OCI-LY7 (cell line): ENCODE results near the gene B3GNT9. TPM values are rescaled to one million over a fixed set of nuclear protein-coding genes. Genes with fewer than 3 reads are reported as not detected.

ENCODE experiments used
- BruUV-seq: library from RNA; stranded (reverse); fragments of 400-500 nt; replicated peaks from 2 replicates; lab custom pipeline; 2021; lab: Mats Ljungman, UMichigan
- CTCF ChIA-PET: fragments of 300-600 bp; sonication (Branson Sonifier 250); formaldehyde crosslinking; loops from one replicate; lab custom pipeline; 2022; ENCODE audit warnings: antibody characterized with exemption; ENCODE audit not compliant: unreplicated experiment; lab: Charles Lee
- POLR2A ChIA-PET: fragments of 300-600 bp; sonication (Branson Sonifier 250); formaldehyde crosslinking; loops from one replicate; lab custom pipeline; 2022; ENCODE audit warnings: antibody characterized with exemption; lab: Charles Lee
- DNase-seq: peaks from one replicate; pipeline ENCODE4 v3.0.0-alpha.2; 2015; ENCODE audit warnings: low spot score
- H2AFZ ChIP-seq: fragments of 200-600 bp; sonication (generic), shearing (Covaris generic); 2 replicates; pipeline ENCODE4 v1.6.1; 2014; ENCODE audit warnings: mild to moderate bottlenecking, antibody characterized with exemption, low read length, moderate library complexity
- H3K27ac ChIP-seq: fragments of 200-600 bp; sonication (generic); 2 replicates; pipeline ENCODE4 v1.5.1; 2014; ENCODE audit warnings: mixed run types, low read depth, mild to moderate bottlenecking, moderate library complexity, low read length, inconsistent platforms; ENCODE audit not compliant: poor library complexity, severe bottlenecking
- H3K36me3 ChIP-seq: fragments of 200-600 bp; sonication (generic); 2 replicates; pipeline ENCODE4 v1.6.1; 2014; ENCODE audit warnings: mild to moderate bottlenecking, antibody characterized with exemption, low read length, moderate library complexity, mixed read lengths; ENCODE audit not compliant: insufficient read depth
- H3K4me1 ChIP-seq: fragments of 200-600 bp; sonication (generic); 2 replicates; pipeline ENCODE4 v1.5.1; 2014; ENCODE audit warnings: mild to moderate bottlenecking, low read length; ENCODE audit not compliant: insufficient read depth, poor library complexity, severe bottlenecking
- H3K4me2 ChIP-seq: fragments of 200-600 bp; sonication (generic); 2 replicates; pipeline ENCODE4 v1.6.1; 2014; ENCODE audit warnings: mild to moderate bottlenecking, low read length
- H3K4me3 ChIP-seq: fragments of 200-600 bp; sonication (generic); 2 replicates; pipeline ENCODE4 v1.5.1; 2014; ENCODE audit warnings: mild to moderate bottlenecking, low read depth, low read length; ENCODE audit not compliant: poor library complexity, severe bottlenecking
- H3K79me2 ChIP-seq: fragments of 200-600 bp; sonication (generic); 2 replicates; pipeline ENCODE4 v1.6.1; 2016; ENCODE audit warnings: low read depth, mild to moderate bottlenecking, low read length, moderate library complexity, mixed read lengths; ENCODE audit not compliant: insufficient read depth
- H3K9me2 ChIP-seq: fragments of 200-600 bp; sonication (generic); 2 replicates; pipeline ENCODE4 v1.6.1; 2016; ENCODE audit warnings: mild to moderate bottlenecking, low read length, mixed read lengths; ENCODE audit not compliant: insufficient read depth
- H3K9me3 ChIP-seq: fragments of 200-600 bp; sonication (generic); 2 replicates; pipeline ENCODE4 v1.6.1; 2014; ENCODE audit warnings: mild to moderate bottlenecking, mixed run types, low read length, mixed read lengths
- H4K20me1 ChIP-seq: fragments of 200-600 bp; sonication (generic); 2 replicates; pipeline ENCODE4 v1.6.1; 2014; ENCODE audit warnings: mild to moderate bottlenecking, antibody characterized with exemption, low read length, moderate library complexity, mixed read lengths; ENCODE audit not compliant: insufficient read depth
- EZH2phosphoT487 ChIP-seq: fragments of 200-600 bp; sonication (generic); IDR thresholded peaks from 2 replicates; pipeline ENCODE4 v1.6.1; 2018; ENCODE audit warnings: low read depth, borderline replicate concordance, mild to moderate bottlenecking, mixed run types, antibody characterized with exemption, low read length, moderate library complexity, mixed read lengths
- intact Hi-C: fragments of 100-400 bp; cut with micrococcal nuclease; formaldehyde crosslinking; loops from one replicate; pipeline ENCODE4 v1.10.0; 2022; ENCODE audit not compliant: unreplicated experiment
- total RNA-seq, 2 experiments: library from RNA; depleted of rRNA in 1 of 2; stranded (reverse); fragments of >200 nt in 1 of 2; shearing (Covaris generic) in 1 of 2; gene quantifications; 2 replicates each; pipeline ENCODE4 v1.2.3, GENCODE V29; 2014 to 2022
- TF ChIP-seq, protein P1 (sequence below): fragments of 200-600 bp; sonication (generic); conservative IDR thresholded peaks from 2 replicates; pipeline ENCODE4 v1.5.1; 2014; ENCODE audit warnings: mild to moderate bottlenecking, antibody characterized with exemption, low read length, moderate library complexity, mixed read lengths

Gene B3GNT9
- total RNA-seq, 2 experiments from 2014 or later = 1.1 to 2.7 TPM

DNA sequence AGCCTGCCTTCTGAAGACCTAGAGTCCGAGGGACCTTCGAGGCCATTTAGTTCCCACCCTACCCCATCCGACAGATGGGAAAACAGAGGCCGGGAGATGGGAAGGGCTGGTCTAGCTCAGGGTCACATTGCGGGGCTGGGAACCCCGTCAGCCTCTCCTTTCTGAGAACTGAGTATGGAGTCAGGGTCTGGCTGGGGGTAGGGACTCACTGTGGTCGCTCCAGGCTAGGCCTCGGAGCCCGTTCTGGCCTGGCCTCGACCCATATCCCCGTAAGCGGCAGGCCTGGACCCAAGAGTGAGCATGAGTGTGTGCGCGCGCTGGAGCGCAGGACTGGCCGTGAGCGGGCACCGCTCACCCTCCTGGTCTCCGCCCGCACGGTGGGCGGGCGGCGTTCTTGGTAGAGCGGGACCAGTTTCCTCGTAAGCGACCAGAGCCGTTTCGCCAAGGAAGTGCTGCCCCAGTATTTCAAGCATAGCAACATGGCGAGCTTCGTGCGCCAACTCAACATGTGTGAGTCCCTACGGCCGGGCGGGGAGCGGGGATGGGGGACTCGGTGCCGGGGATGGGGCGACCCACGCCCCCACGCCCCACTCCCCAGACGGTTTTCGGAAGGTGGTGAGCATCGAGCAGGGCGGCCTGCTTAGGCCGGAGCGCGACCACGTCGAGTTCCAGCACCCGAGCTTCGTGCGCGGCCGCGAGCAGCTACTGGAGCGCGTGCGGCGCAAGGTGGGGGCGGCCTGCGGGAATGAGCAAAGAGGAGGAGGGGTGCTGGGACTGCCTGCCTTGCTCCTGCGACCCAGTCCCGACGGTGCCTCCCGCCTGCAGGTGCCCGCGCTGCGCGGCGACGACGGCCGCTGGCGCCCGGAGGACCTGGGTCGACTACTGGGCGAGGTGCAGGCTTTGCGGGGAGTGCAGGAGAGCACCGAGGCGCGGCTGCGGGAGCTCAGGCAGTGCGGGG, 14.6 kb upstream of the B3GNT9 start:
- no TSS peak for BruUV-seq
- DNase-seq = no peak
- no peak overlapping the region for H3K4me3 ChIP-seq
- TF ChIP-seq EZH2phosphoT487 = no peak
- TF ChIP-seq, protein P1, sequence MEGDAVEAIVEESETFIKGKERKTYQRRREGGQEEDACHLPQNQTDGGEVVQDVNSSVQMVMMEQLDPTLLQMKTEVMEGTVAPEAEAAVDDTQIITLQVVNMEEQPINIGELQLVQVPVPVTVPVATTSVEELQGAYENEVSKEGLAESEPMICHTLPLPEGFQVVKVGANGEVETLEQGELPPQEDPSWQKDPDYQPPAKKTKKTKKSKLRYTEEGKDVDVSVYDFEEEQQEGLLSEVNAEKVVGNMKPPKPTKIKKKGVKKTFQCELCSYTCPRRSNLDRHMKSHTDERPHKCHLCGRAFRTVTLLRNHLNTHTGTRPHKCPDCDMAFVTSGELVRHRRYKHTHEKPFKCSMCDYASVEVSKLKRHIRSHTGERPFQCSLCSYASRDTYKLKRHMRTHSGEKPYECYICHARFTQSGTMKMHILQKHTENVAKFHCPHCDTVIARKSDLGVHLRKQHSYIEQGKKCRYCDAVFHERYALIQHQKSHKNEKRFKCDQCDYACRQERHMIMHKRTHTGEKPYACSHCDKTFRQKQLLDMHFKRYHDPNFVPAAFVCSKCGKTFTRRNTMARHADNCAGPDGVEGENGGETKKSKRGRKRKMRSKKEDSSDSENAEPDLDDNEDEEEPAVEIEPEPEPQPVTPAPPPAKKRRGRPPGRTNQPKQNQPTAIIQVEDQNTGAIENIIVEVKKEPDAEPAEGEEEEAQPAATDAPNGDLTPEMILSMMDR = no peak
- H3K27ac ChIP-seq = no peak overlapping the region
- ChIA-PET POLR2A (no interaction called here), CTCF (interaction anchor here (0.6 to 0.7 kb wide), 2 partner anchors 27 to 79 kb away, joined by 3 read pairs; no protein-coding TSS in a partner anchor)
- H2AFZ ChIP-seq = no peak overlapping the region
- no peaks in the 10 kb centered on the region for H3K36me3 ChIP-seq
- no peaks in the 10 kb centered on the region for H4K20me1 ChIP-seq
- no peaks in the 10 kb centered on the region for H3K9me3 ChIP-seq
- no peaks in the 10 kb centered on the region for H3K79me2 ChIP-seq
- H3K9me2 ChIP-seq = no peaks in the 10 kb centered on the region
- intact Hi-C loops = no loop called here
- H3K4me2 ChIP-seq = no peak overlapping the region
- H3K4me1 ChIP-seq = peaks cover 8% of the 10 kb centered on the region

DNA sequence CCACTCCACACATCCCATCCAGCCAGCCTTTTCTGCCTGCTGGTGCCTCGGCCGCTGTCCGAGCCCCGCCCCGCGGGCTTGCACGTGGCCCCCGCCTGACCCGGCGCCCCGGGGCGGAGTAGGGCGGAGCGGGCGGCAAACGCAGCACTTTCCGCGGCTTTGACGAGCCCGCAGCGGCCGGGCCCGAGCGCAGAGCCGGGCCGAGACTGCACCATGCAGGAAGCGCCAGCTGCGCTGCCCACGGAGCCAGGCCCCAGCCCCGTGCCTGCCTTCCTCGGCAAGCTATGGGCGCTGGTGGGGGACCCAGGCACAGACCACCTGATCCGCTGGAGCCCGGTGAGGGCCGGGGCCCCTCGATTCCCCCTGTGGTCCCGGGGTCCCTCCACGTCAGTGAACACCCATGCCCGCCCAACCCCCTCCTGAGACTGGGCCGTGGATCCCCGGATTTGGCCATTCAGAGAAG, 13.8 kb upstream of the B3GNT9 start, which contains the start of gene HSF4:
Gene HSF4 (plus strand): TSS at position 147 of the 463 bp plus-strand sequence. CDS start 67 bp downstream, at position 214.
- H3K27ac ChIP-seq = no peak within 1 kb of the TSS
- ChIA-PET POLR2A (no interaction called here), CTCF (no interaction called here)
- H3K79me2 ChIP-seq = no peaks in the 10 kb centered on the region
- H2AFZ ChIP-seq = no peak within 1 kb of the TSS
- peak within 1 kb of the TSS; percentile 27; the same call in 1 of the 2 replicates for H3K4me2 ChIP-seq
- H3K9me2 ChIP-seq = no peaks in the 10 kb centered on the region
- H3K36me3 ChIP-seq = no peaks in the 10 kb centered on the region
- intact Hi-C loops = no loop called here
- H3K9me3 ChIP-seq = no peaks in the 10 kb centered on the region
- H3K4me1 ChIP-seq = peaks cover 4% of the 10 kb centered on the region
- H4K20me1 ChIP-seq = no peaks in the 10 kb centered on the region
- DNase-seq = no peak
- TF ChIP-seq, protein P1 = no peak
- no peak for TF ChIP-seq EZH2phosphoT487
- no peak within 1 kb of the TSS for H3K4me3 ChIP-seq
- BruUV-seq = no TSS peak
